Omental fat pad (tissue), 4 donors: ENCODE results near the gene TSN. TPM values are rescaled to one million over a fixed set of nuclear protein-coding genes. Genes with fewer than 3 reads are reported as not detected.

Source experiments
- ATAC-seq: fragments of 150-250 bp; one replicate; pipeline ENCODE4 v1.9.1; 2016; ENCODE audit warnings: mild to moderate bottlenecking, moderate library complexity; ENCODE audit not compliant: low FRiP score
- DNase-seq: peaks from one replicate; pipeline ENCODE4 v3.0.0-alpha.2; 2019; ENCODE audit warnings: low spot score
- total RNA-seq, 4 donors: library from RNA; depleted of rRNA; stranded (reverse); fragments of >200 nt; gene quantifications; one replicate each; pipeline ENCODE4 v1.1.0, GENCODE V29; 2016
- TF ChIP-seq, protein P1 (sequence below), 3 donors: fragments of 450-650 bp; IDR thresholded peaks; one replicate each; pipeline ENCODE4 v1.5.1; 2016 to 2017; ENCODE audit warnings: antibody characterized with exemption in 3 of 3, mild to moderate bottlenecking in 3 of 3, moderate library complexity in 2 of 3

The TSN gene
- total RNA-seq, 4 donors from 2014 or later, result 28.3 to 39.5 (median 33.2) TPM

DNA sequence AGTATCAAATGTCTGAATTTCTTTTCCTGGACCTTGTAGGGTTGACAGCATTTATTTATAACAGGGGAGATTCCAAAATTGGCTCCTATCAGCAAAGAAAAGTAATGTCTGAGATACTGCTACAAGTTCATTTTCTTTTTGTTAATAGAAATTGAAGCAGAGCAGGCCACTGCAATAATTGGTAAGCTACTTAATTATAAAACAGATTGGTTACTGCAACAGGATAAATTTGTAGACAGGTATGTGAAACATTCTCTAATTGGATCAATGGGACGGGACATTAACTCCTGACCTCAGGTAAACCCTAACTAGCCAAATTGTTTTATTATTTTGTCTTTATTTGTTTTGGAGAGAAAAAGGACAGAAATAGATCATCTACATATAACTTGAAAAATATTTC lies 39.3 kb upstream of the TSN start:
- no peak for DNase-seq
- TF ChIP-seq, protein P1, sequence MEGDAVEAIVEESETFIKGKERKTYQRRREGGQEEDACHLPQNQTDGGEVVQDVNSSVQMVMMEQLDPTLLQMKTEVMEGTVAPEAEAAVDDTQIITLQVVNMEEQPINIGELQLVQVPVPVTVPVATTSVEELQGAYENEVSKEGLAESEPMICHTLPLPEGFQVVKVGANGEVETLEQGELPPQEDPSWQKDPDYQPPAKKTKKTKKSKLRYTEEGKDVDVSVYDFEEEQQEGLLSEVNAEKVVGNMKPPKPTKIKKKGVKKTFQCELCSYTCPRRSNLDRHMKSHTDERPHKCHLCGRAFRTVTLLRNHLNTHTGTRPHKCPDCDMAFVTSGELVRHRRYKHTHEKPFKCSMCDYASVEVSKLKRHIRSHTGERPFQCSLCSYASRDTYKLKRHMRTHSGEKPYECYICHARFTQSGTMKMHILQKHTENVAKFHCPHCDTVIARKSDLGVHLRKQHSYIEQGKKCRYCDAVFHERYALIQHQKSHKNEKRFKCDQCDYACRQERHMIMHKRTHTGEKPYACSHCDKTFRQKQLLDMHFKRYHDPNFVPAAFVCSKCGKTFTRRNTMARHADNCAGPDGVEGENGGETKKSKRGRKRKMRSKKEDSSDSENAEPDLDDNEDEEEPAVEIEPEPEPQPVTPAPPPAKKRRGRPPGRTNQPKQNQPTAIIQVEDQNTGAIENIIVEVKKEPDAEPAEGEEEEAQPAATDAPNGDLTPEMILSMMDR (IDR thresholded peaks at IDR 0.05), result no peak

GRCh38 chr2:121717529-121717928 lies 37.9 kb upstream of the TSN start:
- TF ChIP-seq, protein P1 (IDR thresholded peaks at IDR 0.05), result no peak
- ATAC-seq (no peak), DNase-seq (no peak)

More for the DNA sequence above, 39.3 kb upstream of the TSN start:
- ATAC-seq, result no peak

GRCh38 chr2:121721926-121722325 lies 33.5 kb upstream of the TSN start:
- ATAC-seq, result peak; percentile 87
- no peak for DNase-seq
- TF ChIP-seq, protein P1 (IDR thresholded peaks at IDR 0.05), result no peak

DNA sequence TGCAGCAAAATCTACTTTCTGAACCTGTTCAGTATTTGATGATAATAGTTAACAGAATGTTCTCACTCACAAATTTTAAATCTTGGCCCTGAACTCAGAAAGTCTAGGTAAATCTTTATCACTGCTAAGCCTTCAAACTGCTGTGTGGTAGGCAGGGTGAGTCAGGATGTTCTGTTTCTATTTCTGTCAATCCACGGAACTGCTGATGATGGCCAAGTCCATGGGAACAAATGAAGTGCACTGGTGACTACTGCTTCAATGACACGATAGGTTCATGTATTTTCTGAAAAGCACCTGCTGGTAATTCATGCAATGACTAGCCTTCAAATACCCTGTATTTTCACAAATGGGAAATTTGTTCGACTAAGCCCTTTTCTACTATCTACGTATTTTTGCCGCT lies 33.0 kb upstream of the TSN start:
- TF ChIP-seq, protein P1 (IDR thresholded peaks at IDR 0.05), result no peak
- ATAC-seq, result no peak
- no peak for DNase-seq

GRCh38 chr2:121723316-121723715 lies 32.1 kb upstream of the TSN start:
- DNase-seq (no peak), ATAC-seq (no peak)
- TF ChIP-seq, protein P1 (IDR thresholded peaks at IDR 0.05), result no peak

GRCh38 chr2:121727332-121727731 lies 28.1 kb upstream of the TSN start:
- TF ChIP-seq, protein P1 (IDR thresholded peaks at IDR 0.05), result no peak
- no peak for DNase-seq
- no peak for ATAC-seq

DNA sequence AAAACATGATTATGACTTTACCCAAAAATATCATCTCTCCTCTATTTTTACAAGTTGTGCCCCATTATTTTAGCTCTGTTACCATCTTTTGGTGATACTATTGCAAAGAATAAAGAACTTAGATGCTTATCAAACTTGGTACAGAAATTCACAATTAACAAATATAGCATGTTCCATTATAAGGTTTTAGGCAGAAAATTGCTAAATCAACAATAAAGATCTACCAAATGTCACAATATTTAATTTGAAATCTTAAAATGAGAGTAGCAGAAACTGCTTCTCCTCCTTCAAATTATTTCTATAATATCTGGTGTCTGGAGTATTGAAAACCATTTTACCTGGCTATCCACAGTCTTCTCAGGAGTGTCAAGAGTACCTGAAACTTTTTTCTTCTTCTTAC lies 27.5 kb upstream of the TSN start:
- DNase-seq, result no peak
- TF ChIP-seq, protein P1 (IDR thresholded peaks at IDR 0.05), result no peak
- no peak for ATAC-seq
